Activated CD4-positive, alpha-beta T cell treated with anti-CD3 and anti-CD28 coated beads, Interleukin-2, amount 10 ng/mL, durations not matched to agents 24 days and 14 days (primary cell): ENCODE measurements around the gene EML4. TPM values are rescaled to one million over a fixed set of nuclear protein-coding genes. Genes with fewer than 3 reads are reported as not detected.
"Not testable (repeated sequence)": the region's sequence is repeated elsewhere in the genome, so short reads cannot be mapped to it uniquely, and the experiment has no call there.

ENCODE experiments used
- DNase-seq: peaks from one replicate; pipeline ENCODE4 v3.0.0; 2022
- H3K27ac Mint-ChIP-seq: one replicate; pipeline ENCODE4 v1.8.0; 2022; ENCODE audit warnings: mild to moderate bottlenecking, mixed read lengths
- H3K27me3 Mint-ChIP-seq: one replicate; pipeline ENCODE4 v1.8.0; 2022; ENCODE audit warnings: mixed read lengths
- H3K36me3 Mint-ChIP-seq: one replicate; pipeline ENCODE4 v1.8.0; 2022; ENCODE audit warnings: low read depth, mild to moderate bottlenecking, mixed read lengths
- H3K4me1 Mint-ChIP-seq: one replicate; pipeline ENCODE4 v1.8.0; 2021; ENCODE audit warnings: mixed read lengths
- H3K4me3 Mint-ChIP-seq: one replicate; pipeline ENCODE4 v1.8.0; 2022; ENCODE audit warnings: mild to moderate bottlenecking, moderate library complexity, mixed read lengths
- H3K9me3 Mint-ChIP-seq: one replicate; pipeline ENCODE4 v1.8.0; 2021; ENCODE audit warnings: mixed read lengths
- intact Hi-C: fragments of 100-400 bp; cut with micrococcal nuclease; formaldehyde crosslinking; loops from one replicate; pipeline ENCODE4 v1.15.1; 2023
- total RNA-seq: library from RNA; stranded (reverse); gene quantifications from 2 replicates; pipeline ENCODE4 v1.2.3, GENCODE V29; 2022

EML4 gene
- total RNA-seq, 1 donor from 2014 or later, result 51.3 TPM

- H3K27ac Mint-ChIP-seq, result peak overlapping the region; percentile 91
- H3K27me3 Mint-ChIP-seq, result no peaks in the 10 kb centered on the region
- H3K4me3 Mint-ChIP-seq, result peak overlapping the region; percentile 78
- no peaks in the 10 kb centered on the region for H3K36me3 Mint-ChIP-seq
- peaks cover 76% of the 10 kb centered on the region for H3K4me1 Mint-ChIP-seq
- peak; percentile 96 for DNase-seq
- intact Hi-C loops, result loop anchor here (1.0 to 2.0 kb wide), 5 partner anchors 9 to 228 kb away; partner anchors contain the start of genes COX7A2L and EML4
- H3K9me3 Mint-ChIP-seq, result no peaks in the 10 kb centered on the region
These were observed 36.0 kb upstream of the EML4 start for GRCh38 chr2:42132966-42133641.

- Mint-ChIP-seq H3K27me3 (no peaks in the 10 kb centered on the region), H3K4me1 (peaks cover 71% of the 10 kb centered on the region), H3K36me3 (no peaks in the 10 kb centered on the region), H3K9me3 (no peaks in the 10 kb centered on the region), H3K4me3 (peak overlapping the region; percentile 78), H3K27ac (peak overlapping the region; percentile 91)
- no peak for DNase-seq
- intact Hi-C loops, result loop anchor here (1.0 to 2.0 kb wide), 5 partner anchors 9 to 228 kb away; partner anchors contain the start of genes COX7A2L and EML4
These were observed 35.4 kb upstream of the EML4 start for GRCh38 chr2:42133771-42134195.

- H3K36me3 Mint-ChIP-seq, H3K27ac Mint-ChIP-seq, intact Hi-C loops, H3K27me3 Mint-ChIP-seq, DNase-seq, H3K9me3 Mint-ChIP-seq, H3K4me3 Mint-ChIP-seq: not testable (repeated sequence)
- peaks cover 66% of the 10 kb centered on the region for H3K4me1 Mint-ChIP-seq
These were observed 34.7 kb upstream of the EML4 start for GRCh38 chr2:42134401-42134932.

GRCh38 chr2:42135381-42136312 is 33.5 kb upstream of the EML4 start:
- Mint-ChIP-seq H3K4me3 (peak overlapping the region; percentile 38), H3K9me3 (no peaks in the 10 kb centered on the region), H3K36me3 (no peaks in the 10 kb centered on the region), H3K4me1 (peaks cover 60% of the 10 kb centered on the region), H3K27ac (peak overlapping the region; percentile 29), H3K27me3 (no peaks in the 10 kb centered on the region)
- intact Hi-C loops, result no loop called here
- DNase-seq, result no peak

GRCh38 chr2:42136782-42137124 is 32.4 kb upstream of the EML4 start:
- Mint-ChIP-seq H3K4me1 (peaks cover 61% of the 10 kb centered on the region), H3K9me3 (no peaks in the 10 kb centered on the region), H3K36me3 (no peaks in the 10 kb centered on the region), H3K27me3 (no peaks in the 10 kb centered on the region), H3K4me3 (no peak overlapping the region), H3K27ac (no peak overlapping the region)
- DNase-seq, result no peak
- intact Hi-C loops, result no loop called here

- intact Hi-C loops, result no loop called here
- Mint-ChIP-seq H3K36me3 (no peaks in the 10 kb centered on the region), H3K4me3 (no peak overlapping the region), H3K27me3 (no peaks in the 10 kb centered on the region), H3K9me3 (no peaks in the 10 kb centered on the region), H3K4me1 (peaks cover 61% of the 10 kb centered on the region), H3K27ac (no peak overlapping the region)
- DNase-seq, result no peak
These were observed 31.9 kb upstream of the EML4 start for GRCh38 chr2:42137125-42137841.

GRCh38 chr2:42138163-42139015 is 30.8 kb upstream of the EML4 start:
- Mint-ChIP-seq H3K9me3 (no peaks in the 10 kb centered on the region), H3K4me3 (no peak overlapping the region), H3K4me1 (peaks cover 58% of the 10 kb centered on the region), H3K36me3 (no peaks in the 10 kb centered on the region), H3K27ac (no peak overlapping the region), H3K27me3 (no peaks in the 10 kb centered on the region)
- intact Hi-C loops, result no loop called here
- no peak for DNase-seq

GRCh38 chr2:42139101-42139500 is 30.1 kb upstream of the EML4 start:
- Mint-ChIP-seq H3K27ac (no peak overlapping the region), H3K9me3 (no peaks in the 10 kb centered on the region), H3K27me3 (no peaks in the 10 kb centered on the region), H3K4me1 (peaks cover 57% of the 10 kb centered on the region), H3K36me3 (no peaks in the 10 kb centered on the region), H3K4me3 (no peak overlapping the region)
- intact Hi-C loops, result no loop called here
- no peak for DNase-seq

- H3K27me3 Mint-ChIP-seq, result no peaks in the 10 kb centered on the region
- no peak for DNase-seq
- no peaks in the 10 kb centered on the region for H3K9me3 Mint-ChIP-seq
- H3K4me1 Mint-ChIP-seq, result peaks cover 52% of the 10 kb centered on the region
- H3K27ac Mint-ChIP-seq, result no peak overlapping the region
- intact Hi-C loops, result no loop called here
- no peak overlapping the region for H3K4me3 Mint-ChIP-seq
- H3K36me3 Mint-ChIP-seq, result no peaks in the 10 kb centered on the region
These were observed 28.7 kb upstream of the EML4 start for GRCh38 chr2:42140496-42140895.

GRCh38 chr2:42141687-42142546 is 27.2 kb upstream of the EML4 start:
- no peaks in the 10 kb centered on the region for H3K27me3 Mint-ChIP-seq
- intact Hi-C loops, result no loop called here
- no peaks in the 10 kb centered on the region for H3K9me3 Mint-ChIP-seq
- peak; percentile 72 for DNase-seq
- peak overlapping the region; percentile 60 for H3K4me3 Mint-ChIP-seq
- no peaks in the 10 kb centered on the region for H3K36me3 Mint-ChIP-seq
- peak overlapping the region; percentile 60 for H3K27ac Mint-ChIP-seq
- H3K4me1 Mint-ChIP-seq, result peaks cover 40% of the 10 kb centered on the region

- peaks cover 33% of the 10 kb centered on the region for H3K4me1 Mint-ChIP-seq
These were observed 26.5 kb upstream of the EML4 start for GRCh38 chr2:42142547-42143184.

More at GRCh38 chr2:42142547-42143184, 26.5 kb upstream of the EML4 start:
- Mint-ChIP-seq H3K27me3 (no peaks in the 10 kb centered on the region), H3K27ac (no peak overlapping the region), H3K9me3 (no peaks in the 10 kb centered on the region), H3K36me3 (no peaks in the 10 kb centered on the region), H3K4me3 (no peak overlapping the region)
- DNase-seq, result no peak
- intact Hi-C loops, result no loop called here
